HG03558 (cell line): ENCODE measurements around the gene NAA16.
"Not testable (repeated sequence)": the region's sequence is repeated elsewhere in the genome, so short reads cannot be mapped to it uniquely, and the experiment has no call there.

Source experiments
- ATAC-seq: cut with Tn5 transposase; IDR thresholded peaks from one replicate; pipeline ENCODE4 v1.9.1; 2021; ENCODE audit warnings: moderate number of reproducible peaks; ENCODE audit not compliant: unreplicated experiment; ENCODE audit errors: extremely low read depth

The NAA16 gene

DNA sequence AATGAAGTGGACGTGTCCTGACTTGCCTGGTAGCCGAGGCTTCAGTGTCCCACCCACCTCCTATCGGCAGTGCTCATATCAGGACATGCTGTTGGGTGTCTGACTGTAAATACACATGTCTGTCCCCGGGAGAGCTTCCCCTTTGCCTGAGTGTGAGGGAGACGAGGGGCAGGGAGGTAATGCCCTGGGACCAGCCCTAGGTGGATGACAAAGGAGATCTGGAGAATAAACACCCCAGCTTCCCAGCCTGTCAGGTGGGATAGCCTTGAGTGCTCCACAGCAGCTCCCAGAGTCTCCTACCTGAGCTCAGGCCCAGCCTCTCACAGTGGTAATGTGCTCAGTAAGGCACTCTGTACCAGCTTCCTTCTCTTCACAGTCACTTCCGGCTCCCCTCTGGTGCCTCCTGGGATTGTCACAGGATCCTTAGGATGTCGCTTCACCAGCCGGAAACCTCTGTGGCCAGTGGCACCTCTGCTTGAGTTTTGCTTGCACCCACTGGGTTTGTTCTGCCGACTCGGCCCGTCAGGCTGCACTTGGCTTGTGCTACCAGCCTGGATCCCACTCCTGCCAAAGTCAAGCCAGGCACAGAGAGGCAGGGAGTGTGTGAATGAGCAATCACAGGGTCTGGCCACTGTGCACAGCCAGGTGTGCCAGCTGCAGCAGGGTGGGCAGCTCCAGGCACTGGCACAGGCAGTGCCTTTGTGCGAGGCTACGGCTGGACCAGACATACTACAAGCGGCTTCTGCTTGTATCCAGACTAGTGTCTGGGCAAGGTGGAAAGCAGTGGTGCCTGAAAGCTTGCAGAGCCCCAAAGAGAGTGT is 91.8 kb downstream of the NAA16 start:
- no peak for ATAC-seq

DNA sequence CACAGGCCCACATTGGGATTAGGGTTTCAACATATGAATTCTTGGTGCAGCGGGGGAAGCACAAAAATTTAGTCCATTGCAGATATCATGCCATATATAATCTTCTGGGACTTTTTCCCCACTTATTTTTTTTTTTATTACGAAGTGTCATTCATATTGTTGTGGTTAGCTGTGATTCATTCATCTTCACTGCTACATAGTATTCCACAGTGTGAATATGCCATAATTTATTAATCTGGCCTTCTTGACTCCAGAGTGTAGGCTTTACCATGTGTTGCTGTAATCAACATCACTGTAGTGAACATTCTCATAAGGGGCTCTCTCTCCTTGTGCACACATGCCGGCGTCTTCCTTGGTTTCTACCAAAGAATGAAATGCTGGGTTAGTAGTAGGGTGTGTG is 92.9 kb downstream of the NAA16 start:
- ATAC-seq, result no peak

DNA sequence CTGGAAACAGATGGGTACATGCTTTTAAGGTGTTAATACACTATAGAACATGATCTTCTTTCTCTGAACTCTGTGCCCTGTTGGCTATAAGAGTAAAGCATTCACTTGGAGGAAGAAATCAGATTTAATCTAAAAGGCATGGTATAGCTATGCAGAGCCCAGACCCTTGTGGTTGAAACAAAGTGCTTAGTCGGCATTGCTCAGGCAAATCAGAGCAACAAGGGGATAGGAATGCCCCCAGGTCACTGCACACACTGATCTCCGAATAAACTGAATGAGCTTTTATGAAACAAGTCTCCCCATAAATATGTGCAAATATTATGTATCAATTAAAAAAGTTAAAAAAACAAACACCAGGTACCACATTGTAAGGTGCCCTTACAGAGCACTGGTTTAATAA is 94.3 kb downstream of the NAA16 start:
- no peak for ATAC-seq

DNA sequence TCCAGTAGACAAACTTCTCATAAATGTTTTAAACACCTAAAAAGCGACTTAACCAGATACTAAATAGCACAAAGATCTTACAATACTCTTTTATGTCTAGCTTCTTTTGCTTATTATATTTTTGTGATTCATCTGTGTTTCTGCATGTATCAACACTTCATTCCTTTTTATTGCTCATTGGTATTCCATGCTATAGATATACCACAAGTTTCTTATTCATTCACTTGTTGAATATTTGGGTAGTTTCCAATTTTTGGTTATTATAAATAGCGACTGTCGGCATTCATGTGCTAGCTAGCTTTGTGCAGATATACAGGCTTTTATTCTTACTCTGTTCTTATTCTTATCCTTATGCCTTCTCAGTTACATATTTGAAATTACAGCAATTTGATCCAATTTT is 96.3 kb downstream of the NAA16 start:
- ATAC-seq, result no peak

DNA sequence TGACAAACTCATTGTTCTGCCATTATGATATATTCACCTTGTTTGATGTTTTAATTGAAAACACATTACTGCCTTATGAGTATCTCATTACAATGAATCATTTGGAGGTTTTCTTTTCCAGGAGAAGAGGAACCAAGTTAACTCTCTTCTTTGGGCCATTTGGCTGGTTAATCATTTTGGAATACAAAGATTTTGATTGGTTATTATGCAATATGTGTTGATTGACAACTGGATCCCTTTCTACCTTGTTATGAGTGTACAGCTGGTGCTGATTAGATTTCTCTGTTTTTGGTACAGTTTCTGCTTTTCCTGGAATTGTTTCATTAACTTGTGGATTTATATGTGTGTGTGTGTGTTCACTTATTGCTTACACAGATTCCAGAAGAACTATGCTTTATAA is 97.1 kb downstream of the NAA16 start:
- no peak for ATAC-seq

DNA sequence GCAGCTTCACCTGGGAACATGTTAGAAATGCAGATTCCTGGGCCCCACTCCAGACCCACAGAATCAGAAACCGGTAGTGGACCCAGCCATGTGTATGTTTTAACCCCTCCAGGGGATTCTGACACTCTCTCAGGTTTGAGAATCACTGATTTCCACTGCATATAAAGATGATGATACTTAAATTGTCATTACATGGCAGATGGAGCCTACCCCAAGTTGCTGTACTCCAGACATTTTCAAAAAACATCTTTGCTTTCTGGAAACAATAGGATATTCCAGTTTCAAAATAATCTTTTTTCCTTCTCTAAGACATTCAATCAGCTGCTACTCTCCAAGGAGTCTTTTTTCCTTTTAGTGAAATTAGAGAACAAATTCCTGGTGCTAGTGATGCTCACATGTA is 97.7 kb downstream of the NAA16 start:
- ATAC-seq, result no peak

DNA sequence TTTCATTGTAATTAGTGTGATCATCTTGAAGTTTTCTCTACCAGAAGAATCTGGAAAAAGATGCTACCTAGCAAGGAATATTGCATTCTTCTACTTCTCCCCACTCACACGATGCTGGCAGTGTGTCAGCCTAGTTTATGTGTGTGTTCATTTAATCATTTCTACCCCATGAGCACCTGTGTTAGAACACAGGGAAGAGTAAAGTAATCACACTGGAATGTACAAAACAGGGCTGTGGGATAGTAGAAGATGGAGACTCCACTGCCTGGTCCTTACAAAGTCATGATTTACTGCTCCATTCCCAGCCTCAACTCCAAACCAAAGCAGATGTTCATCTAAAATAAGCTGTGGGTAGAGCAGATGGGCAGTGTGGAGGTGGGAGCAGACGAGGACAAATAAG is 98.5 kb downstream of the NAA16 start:
- no peak for ATAC-seq

DNA sequence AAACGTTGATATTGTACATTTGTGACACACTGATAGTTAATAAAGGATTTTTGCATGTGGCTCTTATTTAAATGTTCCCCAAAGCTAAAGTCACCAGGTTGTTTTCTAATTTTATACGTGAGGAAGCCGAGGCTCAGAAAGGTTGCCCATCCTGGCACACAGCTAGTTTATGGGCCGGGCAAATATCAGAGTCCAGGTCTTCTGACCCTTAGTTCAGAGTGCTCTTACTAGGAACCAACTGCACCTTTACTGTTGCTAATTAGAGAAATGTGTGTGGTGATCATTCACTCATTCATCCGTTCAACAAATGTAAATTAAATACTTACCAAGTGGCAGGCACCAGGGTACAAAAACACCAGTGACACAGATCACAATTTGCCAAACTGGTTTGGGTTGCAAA is 100.0 kb downstream of the NAA16 start:
- no peak for ATAC-seq

DNA sequence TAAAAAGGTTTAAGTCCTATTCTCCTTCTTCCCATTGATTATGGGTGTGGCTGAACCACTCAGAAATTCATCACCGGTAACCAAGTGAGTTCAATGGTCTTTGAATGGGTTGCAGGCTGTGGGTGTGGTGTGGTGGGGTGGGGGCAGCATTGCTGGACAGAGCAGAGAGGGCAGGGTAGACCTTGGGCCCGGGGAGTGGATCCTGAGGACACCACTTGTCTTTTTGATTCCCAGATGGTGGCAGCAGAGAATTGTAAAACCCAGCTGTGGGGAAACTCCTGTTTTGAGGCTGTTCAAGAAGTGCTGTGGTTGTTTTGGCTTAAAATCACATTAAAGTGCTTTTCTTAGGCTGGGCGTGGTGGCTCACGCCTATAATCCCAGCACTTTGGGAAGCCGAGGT is 100.5 kb downstream of the NAA16 start:
- no peak for ATAC-seq

DNA sequence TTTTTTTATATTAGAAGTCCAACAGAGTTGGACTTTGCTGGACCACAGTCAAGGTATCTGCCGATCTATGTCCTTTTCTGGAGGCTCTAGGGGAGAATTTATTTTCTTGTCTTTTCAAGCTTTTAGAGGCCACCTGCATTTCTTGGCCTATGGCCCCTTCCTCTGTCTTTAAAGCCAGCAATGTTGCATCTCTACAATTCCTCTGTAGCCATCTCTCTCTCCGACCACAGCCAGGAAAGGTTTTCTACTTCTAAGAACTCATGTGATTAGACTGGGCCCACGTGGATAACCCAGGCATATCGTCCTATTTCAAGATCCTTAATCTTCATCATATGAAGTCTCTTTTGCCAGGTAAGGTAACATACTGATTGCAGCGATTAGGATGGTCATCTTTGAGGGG is 102.8 kb downstream of the NAA16 start:
- ATAC-seq, result no peak

DNA sequence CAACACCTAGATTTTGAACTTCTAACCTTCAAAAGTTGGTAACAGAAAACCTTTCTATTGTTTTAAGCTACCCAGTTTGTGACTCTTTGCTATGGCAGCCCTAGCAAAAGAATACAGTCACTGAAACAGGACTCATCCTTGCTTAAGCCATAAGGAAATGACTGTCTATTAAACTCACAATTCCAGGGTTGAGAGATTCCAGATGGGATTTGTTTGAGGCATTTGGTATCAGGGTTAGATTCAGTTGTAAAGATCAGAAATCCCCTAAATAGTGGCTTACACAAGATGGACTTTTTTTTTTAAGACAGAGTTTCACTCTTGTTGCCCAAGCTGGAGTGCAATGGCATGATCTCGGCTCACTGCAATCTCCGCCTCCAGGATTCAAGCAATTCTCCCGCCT is 105.2 kb downstream of the NAA16 start:
- no peak for ATAC-seq

DNA sequence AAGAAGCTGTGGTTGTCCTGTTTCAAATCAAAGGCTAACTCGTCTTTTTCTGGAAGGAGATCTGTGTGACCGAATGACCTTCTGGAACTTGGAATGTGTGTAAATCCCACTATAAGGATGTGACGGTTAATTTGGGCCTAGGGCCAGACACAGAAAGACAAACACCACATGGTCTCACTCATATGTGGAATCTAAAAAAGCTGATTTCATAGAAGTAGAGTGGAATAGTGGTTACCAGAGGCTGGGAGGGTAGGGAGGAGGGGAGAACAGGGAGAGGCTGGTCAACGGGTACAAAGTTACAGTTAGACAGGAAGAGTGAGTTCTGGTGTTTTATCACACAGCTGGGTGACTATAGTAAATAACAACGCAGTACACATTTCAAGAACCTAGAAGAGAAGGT is 107.0 kb downstream of the NAA16 start:
- no peak for ATAC-seq

DNA sequence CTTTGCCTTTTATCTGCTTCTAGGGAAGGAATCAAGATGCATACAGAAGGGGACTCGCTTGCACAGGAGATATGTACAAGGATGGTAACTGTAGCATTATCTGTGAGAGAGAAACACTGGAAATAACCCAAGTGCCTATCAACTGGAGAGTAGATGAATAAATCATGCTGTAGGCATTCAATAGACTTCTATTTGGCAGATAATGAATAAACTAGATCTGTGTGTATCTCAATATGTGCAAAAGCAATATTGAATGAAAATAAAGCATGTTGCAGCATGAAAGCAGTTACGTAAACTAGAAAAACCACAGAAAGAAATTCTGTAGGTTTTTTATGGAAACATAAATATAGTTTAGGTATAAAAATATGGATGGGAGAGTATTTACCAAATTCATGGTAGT is 107.7 kb downstream of the NAA16 start:
- ATAC-seq, result no peak

DNA sequence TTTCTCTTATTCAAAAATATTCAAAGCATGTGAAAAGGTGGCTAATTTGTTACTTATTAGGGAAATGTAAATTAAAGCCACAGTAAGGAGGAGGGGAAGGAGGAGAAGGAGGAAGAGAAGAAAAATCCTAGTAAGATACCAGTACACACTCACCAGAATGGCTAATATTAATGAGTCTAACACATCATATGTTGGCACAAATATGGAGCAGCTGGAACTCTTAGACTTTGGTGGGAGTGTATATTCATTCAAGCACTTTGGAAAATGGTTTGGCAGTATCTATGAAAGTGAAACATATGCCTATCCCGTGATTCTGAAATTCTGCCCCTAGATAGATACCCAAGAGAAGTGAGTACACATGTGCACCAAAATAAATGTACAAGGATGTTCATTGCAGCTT is 108.1 kb downstream of the NAA16 start:
- ATAC-seq, result no peak

DNA sequence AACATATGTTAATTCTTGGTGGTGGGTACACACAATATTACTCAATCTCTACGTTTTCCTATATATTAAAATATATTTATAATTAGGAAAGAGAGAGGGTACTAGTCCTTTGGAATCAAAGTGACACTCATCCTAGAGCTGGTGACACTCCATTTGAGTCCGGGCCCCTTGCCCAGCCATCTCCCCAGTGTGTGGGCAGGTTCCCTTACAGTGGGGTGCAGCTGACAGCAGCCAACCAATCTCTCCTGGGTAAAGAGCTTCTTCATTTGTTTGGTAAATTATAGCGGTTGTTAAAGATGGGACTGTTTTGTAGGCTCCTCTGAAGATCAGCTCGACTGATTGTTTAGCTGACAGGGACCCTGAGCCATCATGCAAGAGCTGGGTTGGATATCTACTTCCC is 109.1 kb downstream of the NAA16 start:
- ATAC-seq, result no peak

DNA sequence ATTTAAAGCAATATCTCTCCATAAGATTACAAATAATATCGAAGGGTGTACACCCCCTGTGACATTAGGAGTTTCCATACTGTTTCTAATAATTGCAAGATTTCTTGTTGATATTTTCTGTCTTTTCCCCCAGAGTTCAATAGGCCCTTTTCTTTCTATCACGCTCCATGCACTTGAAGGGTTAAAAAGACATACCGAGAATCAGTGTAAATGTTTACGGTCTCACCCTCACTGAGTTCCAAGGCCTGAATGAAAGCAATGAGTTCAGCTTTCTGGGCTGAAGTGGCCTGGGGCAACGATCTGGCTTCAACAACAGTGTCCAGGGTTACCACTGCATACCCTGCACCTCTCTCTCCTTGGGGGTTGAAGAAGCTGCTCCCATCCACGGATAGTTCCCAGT is 110.3 kb downstream of the NAA16 start:
- ATAC-seq, result not testable (repeated sequence)

DNA sequence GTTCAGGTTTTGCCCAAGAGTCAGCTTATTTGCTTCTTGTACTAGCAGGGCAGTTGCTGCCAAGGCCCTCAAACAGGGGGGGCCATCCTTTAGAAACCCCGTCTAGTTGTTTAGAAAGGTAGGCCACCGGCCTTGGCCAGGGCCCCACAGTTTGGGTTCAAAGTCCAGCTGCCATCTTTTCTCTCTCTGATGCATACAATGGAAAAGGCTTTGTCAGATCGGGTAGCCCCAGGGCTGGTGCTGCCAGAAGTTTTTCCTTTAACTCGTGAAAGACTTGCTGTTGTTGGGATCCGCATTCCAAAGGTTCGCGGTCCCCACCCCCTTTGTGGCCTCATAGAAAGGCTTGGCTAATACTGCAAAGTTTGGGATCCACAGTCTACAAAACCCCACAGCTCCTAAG is 110.9 kb downstream of the NAA16 start:
- ATAC-seq, result not testable (repeated sequence)

DNA sequence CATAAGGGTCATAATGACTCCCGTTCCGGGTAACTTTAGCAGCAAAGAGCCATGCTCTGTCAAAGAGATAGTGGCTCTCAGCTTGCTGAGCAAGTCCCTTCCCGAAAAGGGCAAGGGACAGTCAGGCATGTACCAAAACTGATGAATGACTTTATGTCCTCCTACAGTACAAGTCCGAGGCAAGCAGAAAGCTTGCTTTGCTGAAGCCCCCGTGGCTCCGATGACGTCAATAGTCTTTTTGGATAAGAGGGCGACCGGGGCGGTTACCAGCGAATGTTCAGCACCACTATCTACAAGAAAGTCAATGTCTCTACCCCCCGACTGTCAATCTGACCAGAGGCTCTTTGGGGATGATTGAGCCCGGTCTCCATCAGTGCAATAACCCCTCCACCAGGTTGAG is 112.2 kb downstream of the NAA16 start:
- ATAC-seq, result not testable (repeated sequence)

DNA sequence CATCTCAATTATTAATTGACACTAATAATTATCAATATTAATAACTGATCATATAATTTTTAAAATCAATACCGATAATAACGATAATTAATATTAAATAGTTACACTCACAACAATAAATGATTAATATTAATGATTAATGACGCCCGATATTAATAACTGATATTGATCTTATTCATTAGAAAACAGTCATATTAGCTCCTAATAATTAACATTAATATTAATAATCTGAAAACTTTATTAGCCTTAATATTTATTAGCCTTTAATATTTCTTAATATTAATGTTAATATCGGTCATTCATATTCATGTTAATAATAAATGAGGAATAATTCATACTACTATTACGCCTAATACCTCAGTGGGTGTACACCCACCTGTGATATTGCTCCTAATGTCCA is 113.6 kb downstream of the NAA16 start:
- not testable (repeated sequence) for ATAC-seq

DNA sequence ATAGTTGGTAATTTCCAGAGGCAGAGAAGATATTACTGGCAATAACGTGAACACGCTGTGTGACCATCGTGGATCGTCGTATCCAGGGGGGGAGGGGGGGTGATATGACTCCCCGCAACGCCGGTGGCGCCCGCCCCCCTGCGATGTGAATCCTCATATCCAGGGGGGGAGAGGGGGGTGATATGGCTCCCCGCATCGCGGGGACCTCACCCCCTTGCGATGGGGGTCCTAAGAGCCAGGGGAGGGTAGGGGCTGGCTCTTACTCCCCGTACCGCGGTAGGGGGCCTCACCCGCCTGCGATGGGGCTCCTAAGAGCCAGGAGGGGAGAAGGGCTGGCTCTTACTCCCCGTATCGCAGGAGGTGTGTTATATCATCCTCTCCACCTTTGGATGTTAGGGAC is 115.0 kb downstream of the NAA16 start:
- ATAC-seq, result no peak
